ENCODE results near the gene OR4D11. TPM values are rescaled to one million over a fixed set of nuclear protein-coding genes. Genes with fewer than 3 reads are reported as not detected.
"Not testable (repeated sequence)": the region's sequence is repeated elsewhere in the genome, so short reads cannot be mapped to it uniquely, and the experiment has no call there.

Gene OR4D11
- total RNA-seq, 1 donor from 2014 or later, result not detected

DNA sequence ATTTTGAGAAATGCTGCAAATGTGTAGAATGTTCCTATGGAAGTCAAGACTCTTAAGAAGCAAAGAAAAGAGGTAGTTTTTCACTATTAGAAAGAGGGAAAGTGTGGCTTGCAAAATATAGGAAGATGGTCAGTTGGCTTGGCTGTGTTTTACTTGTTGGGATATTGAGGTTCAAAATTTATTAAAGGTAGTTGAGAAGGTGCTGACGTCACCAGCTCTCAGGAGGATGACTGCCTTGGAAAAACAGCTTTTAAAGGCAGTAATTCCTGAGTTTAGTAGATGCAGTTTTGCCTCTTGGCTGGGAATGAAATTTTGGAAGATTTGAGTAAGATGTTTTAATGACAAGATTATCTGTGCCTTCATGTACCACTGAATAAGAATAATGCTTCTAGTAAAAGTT, 8.3 kb downstream of the OR4D11 start:
- no peak overlapping the region for H3K27ac Mint-ChIP-seq (ENCODE audit: unreplicated experiment)
- H3K9me3 Mint-ChIP-seq (ENCODE audit: unreplicated experiment), result no peaks in the 10 kb centered on the region
- TF ChIP-seq, protein P1, sequence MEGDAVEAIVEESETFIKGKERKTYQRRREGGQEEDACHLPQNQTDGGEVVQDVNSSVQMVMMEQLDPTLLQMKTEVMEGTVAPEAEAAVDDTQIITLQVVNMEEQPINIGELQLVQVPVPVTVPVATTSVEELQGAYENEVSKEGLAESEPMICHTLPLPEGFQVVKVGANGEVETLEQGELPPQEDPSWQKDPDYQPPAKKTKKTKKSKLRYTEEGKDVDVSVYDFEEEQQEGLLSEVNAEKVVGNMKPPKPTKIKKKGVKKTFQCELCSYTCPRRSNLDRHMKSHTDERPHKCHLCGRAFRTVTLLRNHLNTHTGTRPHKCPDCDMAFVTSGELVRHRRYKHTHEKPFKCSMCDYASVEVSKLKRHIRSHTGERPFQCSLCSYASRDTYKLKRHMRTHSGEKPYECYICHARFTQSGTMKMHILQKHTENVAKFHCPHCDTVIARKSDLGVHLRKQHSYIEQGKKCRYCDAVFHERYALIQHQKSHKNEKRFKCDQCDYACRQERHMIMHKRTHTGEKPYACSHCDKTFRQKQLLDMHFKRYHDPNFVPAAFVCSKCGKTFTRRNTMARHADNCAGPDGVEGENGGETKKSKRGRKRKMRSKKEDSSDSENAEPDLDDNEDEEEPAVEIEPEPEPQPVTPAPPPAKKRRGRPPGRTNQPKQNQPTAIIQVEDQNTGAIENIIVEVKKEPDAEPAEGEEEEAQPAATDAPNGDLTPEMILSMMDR (IDR thresholded peaks at IDR 0.05; ENCODE audit: partially characterized antibody, unreplicated experiment), result no peak
- H3K4me3 Mint-ChIP-seq (ENCODE audit: unreplicated experiment), result no peak overlapping the region
- H3K27me3 Mint-ChIP-seq (ENCODE audit: unreplicated experiment), result peaks cover 2% of the 10 kb centered on the region
- no peaks in the 10 kb centered on the region for H3K4me1 Mint-ChIP-seq (ENCODE audit: low read depth, unreplicated experiment)
- DNase-seq, result no peak
- H3K36me3 Mint-ChIP-seq (ENCODE audit: unreplicated experiment), result no peaks in the 10 kb centered on the region

DNA sequence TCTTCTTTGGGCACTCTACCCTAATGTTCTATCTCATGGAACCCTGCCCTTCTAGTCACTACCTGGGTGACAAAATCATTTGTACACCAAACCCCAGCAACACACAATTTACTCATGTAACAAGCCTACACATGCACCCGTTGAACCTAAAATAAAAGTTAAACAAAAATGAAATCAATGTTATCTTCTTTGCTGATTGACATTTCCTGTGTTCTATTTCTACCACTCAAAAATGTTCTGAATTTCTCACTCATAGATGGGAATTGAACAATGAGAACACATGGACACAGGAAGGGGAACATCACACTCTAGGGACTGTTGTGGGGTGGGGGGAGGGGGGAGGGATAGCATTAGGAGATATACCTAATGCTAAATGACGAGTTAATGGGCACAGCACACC, 16.8 kb downstream of the OR4D11 start:
- H3K4me3 Mint-ChIP-seq (ENCODE audit: unreplicated experiment); DNase-seq; H3K27ac Mint-ChIP-seq (ENCODE audit: unreplicated experiment); H3K9me3 Mint-ChIP-seq (ENCODE audit: unreplicated experiment); H3K36me3 Mint-ChIP-seq (ENCODE audit: unreplicated experiment); H3K4me1 Mint-ChIP-seq (ENCODE audit: low read depth, unreplicated experiment); H3K27me3 Mint-ChIP-seq (ENCODE audit: unreplicated experiment): not testable (repeated sequence)

DNA sequence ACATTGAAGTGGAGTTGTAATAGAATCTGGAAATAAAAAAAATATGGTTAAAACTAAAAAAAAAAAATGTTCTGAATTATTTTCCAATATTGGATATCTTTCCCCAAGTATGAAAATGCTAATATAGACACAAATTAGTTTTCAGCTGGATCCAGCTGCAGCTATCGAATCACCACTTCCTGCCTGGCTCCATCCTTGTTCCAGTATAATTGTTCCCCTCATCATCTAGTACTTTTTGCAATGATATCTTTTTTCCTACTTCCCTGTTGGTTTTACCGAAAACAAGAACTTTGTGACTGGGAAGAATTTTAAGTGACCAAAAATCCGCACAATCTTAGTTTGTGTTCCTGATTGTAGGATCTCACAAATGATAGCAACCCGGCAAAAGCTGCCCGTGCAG, 17.4 kb downstream of the OR4D11 start:
- no peak overlapping the region for H3K4me3 Mint-ChIP-seq (ENCODE audit: unreplicated experiment)
- H3K27me3 Mint-ChIP-seq (ENCODE audit: unreplicated experiment), result no peaks in the 10 kb centered on the region
- H3K4me1 Mint-ChIP-seq (ENCODE audit: low read depth, unreplicated experiment), result no peaks in the 10 kb centered on the region
- TF ChIP-seq, protein P1 (IDR thresholded peaks at IDR 0.05; ENCODE audit: partially characterized antibody, unreplicated experiment), result no peak
- no peaks in the 10 kb centered on the region for H3K36me3 Mint-ChIP-seq (ENCODE audit: unreplicated experiment)
- no peak overlapping the region for H3K27ac Mint-ChIP-seq (ENCODE audit: unreplicated experiment)
- DNase-seq, result no peak
- H3K9me3 Mint-ChIP-seq (ENCODE audit: unreplicated experiment), result no peaks in the 10 kb centered on the region

DNA sequence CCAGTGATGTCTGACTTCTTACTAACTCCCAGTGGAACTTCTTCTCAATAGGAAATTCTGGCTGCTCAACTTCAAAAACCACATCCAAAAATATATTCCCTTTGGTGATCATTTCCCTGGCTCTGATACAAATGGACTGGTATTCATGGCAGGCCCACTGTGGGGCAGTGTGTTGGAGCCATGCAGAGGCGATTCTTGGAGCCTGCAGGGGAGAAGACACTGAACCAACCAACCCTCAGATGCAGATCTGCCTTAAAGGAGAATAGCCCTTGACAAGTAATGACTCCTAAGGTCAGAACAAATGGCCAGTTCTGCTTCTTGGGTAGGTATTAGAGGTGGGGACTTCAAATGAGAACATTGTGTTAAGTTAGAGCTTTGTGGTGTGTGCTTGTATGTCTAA, 20.2 kb downstream of the OR4D11 start:
- Mint-ChIP-seq H3K4me3 (ENCODE audit: unreplicated experiment) (no peak overlapping the region), H3K27me3 (ENCODE audit: unreplicated experiment) (no peaks in the 10 kb centered on the region), H3K4me1 (ENCODE audit: low read depth, unreplicated experiment) (peaks cover 7% of the 10 kb centered on the region), H3K9me3 (ENCODE audit: unreplicated experiment) (no peaks in the 10 kb centered on the region), H3K36me3 (ENCODE audit: unreplicated experiment) (no peaks in the 10 kb centered on the region), H3K27ac (ENCODE audit: unreplicated experiment) (no peak overlapping the region)
- DNase-seq, result no peak
- TF ChIP-seq, protein P1 (IDR thresholded peaks at IDR 0.05; ENCODE audit: partially characterized antibody, unreplicated experiment), result no peak

DNA sequence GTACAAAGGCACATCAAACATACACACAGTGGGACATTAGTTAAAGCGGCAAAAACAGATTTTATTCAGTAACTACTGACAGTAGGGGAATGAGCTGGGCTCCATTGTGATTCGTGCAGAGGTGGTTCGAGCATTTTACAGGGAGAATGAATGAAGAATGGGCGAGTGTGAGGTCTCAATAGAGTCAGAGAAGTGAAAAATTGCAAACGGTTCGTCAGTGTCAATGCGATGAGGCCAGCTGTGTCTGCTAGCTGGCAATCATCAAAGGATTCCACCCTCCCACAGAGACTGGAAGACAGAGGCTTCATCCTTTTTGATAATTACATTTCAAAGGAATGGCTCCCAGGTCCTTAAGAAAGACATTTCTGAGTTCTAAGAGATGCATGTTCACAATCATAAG, 25.3 kb downstream of the OR4D11 start:
- TF ChIP-seq, protein P1 (IDR thresholded peaks at IDR 0.05; ENCODE audit: partially characterized antibody, unreplicated experiment), result no peak
- no peak overlapping the region for H3K27ac Mint-ChIP-seq (ENCODE audit: unreplicated experiment)
- peaks cover 9% of the 10 kb centered on the region for H3K4me1 Mint-ChIP-seq (ENCODE audit: low read depth, unreplicated experiment)
- no peaks in the 10 kb centered on the region for H3K36me3 Mint-ChIP-seq (ENCODE audit: unreplicated experiment)
- peaks cover 4% of the 10 kb centered on the region for H3K27me3 Mint-ChIP-seq (ENCODE audit: unreplicated experiment)
- no peak for DNase-seq
- no peak overlapping the region for H3K4me3 Mint-ChIP-seq (ENCODE audit: unreplicated experiment)
- no peaks in the 10 kb centered on the region for H3K9me3 Mint-ChIP-seq (ENCODE audit: unreplicated experiment)

DNA sequence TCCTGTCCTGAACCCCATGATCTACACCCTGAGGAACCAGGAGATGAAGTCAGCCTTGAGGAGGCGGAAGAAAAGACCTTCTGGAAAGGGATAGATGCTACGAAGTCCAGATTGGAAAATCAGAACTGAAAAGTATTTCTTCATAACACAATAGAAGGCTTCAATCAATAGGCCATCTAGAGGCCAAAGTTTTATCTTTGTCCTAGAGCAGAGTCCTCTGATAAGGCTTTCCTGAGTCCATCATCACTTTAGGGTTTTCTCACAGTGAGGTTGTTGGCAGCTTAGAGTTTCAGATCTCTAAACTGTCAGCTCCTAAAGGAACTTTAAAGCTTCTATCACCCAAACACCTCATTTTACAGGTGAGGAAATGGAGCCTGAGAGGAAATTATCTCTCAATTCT, 29.2 kb downstream of the OR4D11 start:
- no peaks in the 10 kb centered on the region for H3K9me3 Mint-ChIP-seq (ENCODE audit: unreplicated experiment)
- H3K4me3 Mint-ChIP-seq (ENCODE audit: unreplicated experiment), result no peak overlapping the region
- peaks cover 4% of the 10 kb centered on the region for H3K27me3 Mint-ChIP-seq (ENCODE audit: unreplicated experiment)
- no peak for DNase-seq
- H3K36me3 Mint-ChIP-seq (ENCODE audit: unreplicated experiment), result no peaks in the 10 kb centered on the region
- H3K27ac Mint-ChIP-seq (ENCODE audit: unreplicated experiment), result no peak overlapping the region
- TF ChIP-seq, protein P1 (IDR thresholded peaks at IDR 0.05; ENCODE audit: partially characterized antibody, unreplicated experiment), result no peak
- H3K4me1 Mint-ChIP-seq (ENCODE audit: low read depth, unreplicated experiment), result peaks cover 9% of the 10 kb centered on the region
